GM19240 (cell line): ENCODE results near the gene MAGIX.

Experiments
- DNase-seq: peaks from one replicate; pipeline ENCODE4 v3.0.0; 2011; ENCODE audit warnings: low spot score; ENCODE audit not compliant: insufficient read length

The MAGIX gene

DNA sequence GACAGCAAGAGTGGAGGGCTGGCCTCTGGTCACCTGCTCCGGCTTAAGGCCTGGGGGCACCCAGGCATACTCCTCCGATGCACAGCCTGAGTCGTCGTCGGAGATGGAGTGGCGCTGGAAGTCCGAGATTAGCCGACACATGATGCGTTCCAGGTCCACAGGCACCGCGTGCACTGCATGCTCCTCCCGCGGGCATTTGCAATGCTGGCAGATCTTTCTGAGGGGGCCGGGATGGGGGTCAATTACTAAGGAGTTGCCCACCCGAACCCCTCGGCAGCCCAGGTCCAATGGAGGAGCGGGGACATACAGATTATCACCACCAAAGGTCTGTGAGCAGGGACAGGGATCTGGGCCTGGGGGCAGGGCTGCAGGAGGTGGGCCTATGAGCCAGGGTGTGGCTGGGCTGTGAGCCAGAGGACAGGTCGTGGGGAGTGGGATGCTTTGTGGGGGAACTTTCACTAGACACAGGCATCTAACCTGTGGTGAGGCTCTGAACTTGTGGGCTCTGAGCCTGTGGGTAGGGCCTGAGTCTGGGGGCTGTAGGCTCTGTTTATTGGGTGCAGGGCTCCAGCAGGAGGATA is 21.2 kb downstream of the MAGIX start:
- DNase-seq: no peak

- no peak for DNase-seq
Observed at GRCh38 chrX:49184294-49185281, 22.0 kb downstream of the MAGIX start.

- DNase-seq: no peak
Observed at GRCh38 chrX:49186125-49187027, 23.8 kb downstream of the MAGIX start, which contains the start of gene PRICKLE3. TSS of gene PRICKLE3 (minus strand) at chrX:49186373. CDS start at chrX:49186297, 76 bp downstream.

DNA sequence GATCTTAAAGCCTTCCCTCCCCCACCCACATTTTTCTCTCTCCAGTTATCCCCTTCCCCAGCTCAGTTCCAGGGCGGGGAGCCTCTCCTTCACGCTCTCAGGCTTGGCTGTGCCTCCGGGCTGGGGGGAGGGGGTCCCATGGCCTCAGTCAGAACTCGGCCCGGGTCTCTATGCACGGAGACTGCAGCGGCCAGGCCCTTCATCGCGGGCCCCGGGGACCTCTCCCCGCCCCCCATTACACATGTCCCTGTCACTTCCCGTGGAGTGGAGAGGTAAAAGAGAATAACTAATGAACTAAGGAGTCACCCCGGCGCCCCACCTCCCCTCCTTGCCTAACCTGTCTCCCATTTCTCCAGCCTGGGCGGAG is 24.5 kb downstream of the MAGIX start:
- DNase-seq: no peak

DNA sequence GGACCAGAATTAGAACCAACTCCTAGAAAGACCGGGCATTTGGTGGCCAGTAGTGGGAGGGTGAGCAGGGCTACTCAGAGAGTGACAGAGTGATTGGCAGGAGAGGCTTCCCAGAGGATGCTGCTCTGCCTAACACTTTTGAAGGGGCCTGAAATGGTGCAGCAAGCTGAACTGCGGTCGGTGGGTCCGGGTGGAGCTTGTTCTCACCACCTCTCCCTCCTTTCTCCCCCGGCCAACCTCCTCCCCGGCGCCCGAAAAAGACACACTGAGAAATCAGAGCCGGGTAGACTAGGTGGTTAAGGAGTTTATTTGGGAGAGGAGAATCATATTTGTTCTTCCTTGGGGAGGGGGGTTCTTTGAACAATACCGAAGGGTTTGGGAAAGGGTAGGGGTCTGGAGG is 25.0 kb downstream of the MAGIX start:
- no peak for DNase-seq

- DNase-seq: no peak
Observed at GRCh38 chrX:49188468-49189076, 26.0 kb downstream of the MAGIX start.

- DNase-seq: no peak
Observed at GRCh38 chrX:49189606-49190005, 27.0 kb downstream of the MAGIX start.

- peak; percentile 75 for DNase-seq
Observed at GRCh38 chrX:49190821-49191573, 28.4 kb downstream of the MAGIX start.

DNA sequence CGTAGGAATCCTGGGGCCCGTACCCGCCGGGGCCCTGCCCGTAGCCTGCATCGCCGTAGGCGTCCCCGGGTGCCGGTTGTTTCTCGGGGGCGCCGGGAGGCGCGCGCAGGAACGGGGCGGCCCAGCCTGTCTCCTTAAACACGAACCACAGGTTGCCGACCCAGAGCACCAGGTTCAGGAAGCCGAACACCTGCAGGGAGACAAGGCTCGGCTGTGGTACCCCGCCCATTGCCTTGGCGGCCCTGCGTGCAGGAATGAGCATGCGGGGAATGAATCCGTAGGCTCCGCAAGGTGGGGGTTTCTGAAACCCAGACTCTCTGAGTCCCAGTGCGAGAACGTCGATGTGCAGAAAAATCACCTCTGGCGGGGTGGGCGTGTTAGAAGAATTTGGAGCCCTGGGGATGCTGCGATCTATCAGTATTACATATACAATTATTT is 29.0 kb downstream of the MAGIX start:
- DNase-seq: no peak

GRCh38 chrX:49192722-49193328 is 30.3 kb downstream of the MAGIX start:
- no peak for DNase-seq

DNA sequence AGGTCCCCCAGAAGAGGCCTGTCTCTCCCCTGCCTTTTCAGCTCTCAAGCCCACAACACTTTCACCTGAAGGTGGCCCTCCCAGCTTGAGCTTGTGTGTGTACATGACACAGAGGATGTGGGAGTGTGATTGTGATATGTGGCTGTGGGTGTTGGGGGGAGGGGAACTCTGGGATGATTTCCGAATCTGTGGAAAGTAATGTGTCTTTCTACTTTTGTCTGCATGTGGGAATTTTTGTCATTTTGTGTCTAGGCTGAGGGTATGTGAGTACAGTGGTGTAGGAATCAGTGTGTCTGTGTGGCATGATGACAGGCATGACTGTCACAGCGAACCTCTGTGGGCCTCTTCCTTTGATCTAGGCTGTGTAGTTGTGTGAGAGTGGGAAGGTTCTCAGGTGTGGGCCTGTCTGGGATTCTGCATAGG is 31.0 kb downstream of the MAGIX start:
- DNase-seq: no peak

DNA sequence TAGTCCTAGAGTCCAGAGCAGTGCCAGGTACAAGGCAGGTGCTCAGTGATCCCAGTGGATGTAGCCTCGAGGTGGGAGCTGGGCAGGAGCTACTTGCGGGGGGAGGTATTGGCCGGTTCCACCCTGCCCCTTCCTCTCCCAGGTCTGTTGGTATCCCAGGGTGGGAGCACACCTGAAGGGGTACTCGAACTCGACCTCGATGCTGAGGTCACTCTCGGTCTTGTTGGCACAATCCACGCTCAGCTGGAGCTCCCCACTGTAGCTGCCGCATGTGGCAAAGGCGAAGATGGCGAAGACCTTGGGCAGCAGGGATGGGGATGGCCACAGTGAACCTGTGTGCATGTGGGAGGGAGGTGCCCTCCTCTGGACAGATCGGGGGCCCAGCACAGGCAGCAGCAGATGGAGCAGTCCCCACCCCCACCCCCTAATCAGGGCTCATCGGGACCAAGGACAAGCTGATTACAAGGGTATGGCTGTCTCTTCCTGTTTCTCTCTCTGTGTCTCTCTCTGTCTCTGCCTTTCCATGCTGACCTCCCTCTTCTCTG is 35.1 kb downstream of the MAGIX start:
- DNase-seq: no peak

DNA sequence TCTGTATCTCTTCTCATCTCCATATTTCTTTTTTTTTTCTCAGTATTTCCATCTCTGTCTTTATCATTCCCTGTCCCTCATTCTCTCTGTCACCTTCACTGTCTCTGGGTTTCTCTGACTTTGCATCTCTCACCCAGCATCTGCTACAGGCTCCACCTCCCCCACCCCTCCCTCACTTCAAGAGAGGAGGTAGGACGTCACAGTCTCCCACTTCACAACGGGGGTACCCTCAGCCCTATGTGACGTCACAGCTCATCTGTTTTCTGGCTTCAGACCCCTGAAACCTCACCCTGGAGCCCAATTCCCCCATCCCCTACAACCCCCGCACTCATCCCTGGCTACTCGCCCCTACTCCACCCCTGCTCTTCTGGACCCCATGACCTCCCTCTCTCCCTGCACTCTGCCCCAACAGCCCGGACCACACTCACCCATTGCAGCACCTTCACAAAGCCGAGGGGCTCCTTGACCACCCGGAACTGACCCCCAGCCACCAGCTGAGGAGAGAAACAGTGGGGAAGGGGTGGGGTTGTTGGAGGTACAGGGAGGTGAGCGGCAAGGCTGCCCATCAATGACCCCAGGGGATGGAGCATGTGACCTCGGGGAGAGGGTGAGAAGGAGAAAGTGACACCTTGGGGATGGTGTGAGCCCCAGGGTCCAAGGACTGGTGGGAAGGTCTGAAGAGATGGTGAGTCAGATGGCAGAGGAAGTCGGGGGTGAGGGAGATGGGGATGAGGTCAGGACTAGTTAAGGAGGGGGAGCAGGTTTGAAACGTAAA is 36.2 kb downstream of the MAGIX start:
- no peak for DNase-seq

- no peak for DNase-seq
Observed at GRCh38 chrX:49199315-49199595, 36.7 kb downstream of the MAGIX start.

GRCh38 chrX:49199906-49200771 is 37.6 kb downstream of the MAGIX start, which contains the start of gene SYP:
TSS of gene SYP (minus strand) at chrX:49200193. CDS start at chrX:49200186, 7 bp downstream.
- peak; percentile 64 for DNase-seq

GRCh38 chrX:49202022-49202421 is 39.5 kb downstream of the MAGIX start:
- no peak for DNase-seq

DNA sequence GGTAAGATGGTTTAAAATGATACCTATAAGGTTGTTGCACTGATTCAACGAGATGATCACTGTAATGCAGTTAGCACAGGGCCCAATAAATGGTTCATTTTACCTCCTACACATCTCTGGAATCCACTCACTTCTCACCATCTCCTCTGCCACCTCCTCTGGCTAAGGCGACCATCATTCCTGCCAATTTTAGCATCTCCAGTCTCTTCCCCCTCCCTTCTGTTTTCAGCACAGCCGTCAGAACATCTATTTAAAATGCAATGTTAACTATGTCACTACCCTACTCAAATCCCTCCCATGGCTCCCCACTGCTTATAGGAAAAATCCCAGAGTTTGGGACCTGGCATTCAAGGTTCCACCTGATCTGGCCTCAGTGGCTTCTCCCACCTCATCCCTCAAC is 41.0 kb downstream of the MAGIX start:
- no peak for DNase-seq

DNA sequence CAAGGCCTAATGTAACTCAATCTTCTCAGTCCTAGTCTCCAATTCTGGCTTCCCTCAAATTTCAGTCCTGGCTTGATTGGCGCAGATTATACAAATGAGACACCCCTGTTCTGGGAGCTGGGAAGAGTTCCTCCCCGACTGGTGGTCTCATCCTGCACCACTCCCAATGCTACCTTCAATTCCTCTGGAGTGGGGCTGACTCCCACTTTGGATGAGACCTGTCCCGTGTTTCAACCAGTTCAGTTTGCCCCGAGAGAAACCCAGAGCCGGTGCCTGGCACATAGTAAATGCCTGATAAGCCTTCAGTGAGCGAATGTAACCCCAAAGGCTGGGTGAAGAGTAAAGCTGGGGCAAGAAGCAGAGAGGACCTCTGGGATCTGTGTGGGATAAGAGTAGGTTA is 41.5 kb downstream of the MAGIX start:
- DNase-seq: no peak
